ENCODE data around the gene SLIT3.

Gene SLIT3

GRCh38 chr5:169095410-169095960 is 205.5 kb downstream of the SLIT3 start:
- peaks cover 28% of the 10 kb centered on the region for H3K79me2 ChIP-seq
- H3K9me3 ChIP-seq (ENCODE audit: control insufficient read depth, low read length), result no peaks in the 10 kb centered on the region

GRCh38 chr5:169094586-169095409 is 206.1 kb downstream of the SLIT3 start:
- H3K27ac ChIP-seq, result peak overlapping the region; percentile 22
- H3K9me3 ChIP-seq (ENCODE audit: control insufficient read depth, low read length), result no peaks in the 10 kb centered on the region
- no peak overlapping the region for H3K4me3 ChIP-seq (ENCODE audit: low read depth, low read length)
- H3K27me3 ChIP-seq (ENCODE audit: control insufficient read depth, insufficient read depth, low read length), result no peaks in the 10 kb centered on the region
- no peak overlapping the region for H3K4me2 ChIP-seq (ENCODE audit: low read length)
- H3K9ac ChIP-seq, result no peak overlapping the region
- H2AFZ ChIP-seq, result no peak overlapping the region
- H3K36me3 ChIP-seq (ENCODE audit: control insufficient read depth, insufficient read depth, low read length), result no peaks in the 10 kb centered on the region
- H3K79me2 ChIP-seq, result peaks cover 35% of the 10 kb centered on the region
- H3K4me1 ChIP-seq, result peaks cover 33% of the 10 kb centered on the region
- TF ChIP-seq, protein P1, sequence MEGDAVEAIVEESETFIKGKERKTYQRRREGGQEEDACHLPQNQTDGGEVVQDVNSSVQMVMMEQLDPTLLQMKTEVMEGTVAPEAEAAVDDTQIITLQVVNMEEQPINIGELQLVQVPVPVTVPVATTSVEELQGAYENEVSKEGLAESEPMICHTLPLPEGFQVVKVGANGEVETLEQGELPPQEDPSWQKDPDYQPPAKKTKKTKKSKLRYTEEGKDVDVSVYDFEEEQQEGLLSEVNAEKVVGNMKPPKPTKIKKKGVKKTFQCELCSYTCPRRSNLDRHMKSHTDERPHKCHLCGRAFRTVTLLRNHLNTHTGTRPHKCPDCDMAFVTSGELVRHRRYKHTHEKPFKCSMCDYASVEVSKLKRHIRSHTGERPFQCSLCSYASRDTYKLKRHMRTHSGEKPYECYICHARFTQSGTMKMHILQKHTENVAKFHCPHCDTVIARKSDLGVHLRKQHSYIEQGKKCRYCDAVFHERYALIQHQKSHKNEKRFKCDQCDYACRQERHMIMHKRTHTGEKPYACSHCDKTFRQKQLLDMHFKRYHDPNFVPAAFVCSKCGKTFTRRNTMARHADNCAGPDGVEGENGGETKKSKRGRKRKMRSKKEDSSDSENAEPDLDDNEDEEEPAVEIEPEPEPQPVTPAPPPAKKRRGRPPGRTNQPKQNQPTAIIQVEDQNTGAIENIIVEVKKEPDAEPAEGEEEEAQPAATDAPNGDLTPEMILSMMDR (IDR thresholded peaks at IDR 0.05), result no peak

More at GRCh38 chr5:169095410-169095960, 205.5 kb downstream of the SLIT3 start:
- no peak overlapping the region for H2AFZ ChIP-seq
- H3K36me3 ChIP-seq (ENCODE audit: control insufficient read depth, insufficient read depth, low read length), result no peaks in the 10 kb centered on the region
- no peaks in the 10 kb centered on the region for H3K27me3 ChIP-seq (ENCODE audit: control insufficient read depth, insufficient read depth, low read length)
- no peak overlapping the region for H3K9ac ChIP-seq
- peak overlapping the region; percentile 22 for H3K27ac ChIP-seq
- H3K4me1 ChIP-seq, result peaks cover 40% of the 10 kb centered on the region
- TF ChIP-seq, protein P1 (IDR thresholded peaks at IDR 0.05), result no peak
- no peak overlapping the region for H3K4me2 ChIP-seq (ENCODE audit: low read length)
- H3K4me3 ChIP-seq (ENCODE audit: low read depth, low read length), result no peak overlapping the region

DNA sequence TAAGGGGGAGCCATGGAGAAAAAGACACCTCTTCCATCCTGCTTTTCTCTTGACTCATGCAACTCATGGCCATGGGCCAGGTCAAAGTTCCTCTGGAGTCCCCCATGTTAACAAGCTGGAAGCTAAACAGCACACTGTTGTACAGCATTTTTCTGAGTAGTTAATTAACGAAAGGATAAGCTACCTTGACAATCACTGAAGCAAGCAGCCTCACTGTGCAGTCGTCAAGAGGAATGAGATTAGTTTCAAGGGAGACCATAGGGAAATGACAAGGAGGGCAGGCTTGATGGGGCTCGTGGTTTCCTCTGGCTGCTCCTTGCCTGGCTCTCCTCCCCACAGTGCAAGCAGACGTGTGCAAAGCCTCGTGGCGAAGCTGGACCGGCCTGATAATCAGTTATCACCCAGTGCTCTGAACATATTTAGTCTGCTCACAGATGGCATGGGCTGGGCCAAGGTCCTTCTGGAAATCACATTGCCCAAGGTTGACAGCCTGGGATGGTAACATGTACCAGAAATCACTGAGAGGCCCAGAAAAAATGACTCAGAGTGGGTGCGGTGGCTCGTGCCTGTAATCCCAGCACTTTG is 209.5 kb downstream of the SLIT3 start:
- Histone ChIP-seq H3K36me3 (ENCODE audit: control insufficient read depth, insufficient read depth, low read length) (no peaks in the 10 kb centered on the region), H3K9ac (no peak overlapping the region), H3K79me2 (peaks cover 61% of the 10 kb centered on the region), H3K4me1 (peaks cover 10% of the 10 kb centered on the region), H3K4me3 (ENCODE audit: low read depth, low read length) (no peak overlapping the region), H3K4me2 (ENCODE audit: low read length) (no peak overlapping the region), H2AFZ (no peak overlapping the region), H3K27me3 (ENCODE audit: control insufficient read depth, insufficient read depth, low read length) (no peaks in the 10 kb centered on the region), H3K27ac (no peak overlapping the region), H3K9me3 (ENCODE audit: control insufficient read depth, low read length) (no peaks in the 10 kb centered on the region)
- TF ChIP-seq, protein P1 (IDR thresholded peaks at IDR 0.05), result no peak

DNA sequence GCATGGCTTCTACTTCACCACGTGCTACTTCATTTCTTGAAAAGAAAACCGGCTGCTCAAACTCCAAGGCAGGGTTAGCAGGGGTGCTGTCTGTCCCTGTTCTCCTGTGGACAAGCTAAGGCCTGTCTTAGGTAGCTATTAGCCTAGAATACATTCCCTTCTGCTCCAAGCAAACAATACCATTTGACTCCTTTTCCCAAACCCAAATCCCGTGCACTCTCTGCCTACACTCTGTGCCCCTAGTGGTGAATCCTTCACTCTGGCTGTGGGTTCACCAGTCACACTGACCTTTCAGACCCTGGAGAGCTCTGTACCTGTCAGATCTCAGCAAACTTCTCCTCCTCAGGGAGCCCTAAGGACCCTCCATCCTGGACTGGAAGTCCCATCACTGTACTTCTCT is 211.6 kb downstream of the SLIT3 start:
- no peak overlapping the region for H2AFZ ChIP-seq
- TF ChIP-seq, protein P1 (IDR thresholded peaks at IDR 0.05), result no peak
- H3K36me3 ChIP-seq (ENCODE audit: control insufficient read depth, insufficient read depth, low read length), result no peaks in the 10 kb centered on the region
- H3K9ac ChIP-seq, result no peak overlapping the region
- no peaks in the 10 kb centered on the region for H3K4me1 ChIP-seq
- no peak overlapping the region for H3K4me2 ChIP-seq (ENCODE audit: low read length)
- H3K4me3 ChIP-seq (ENCODE audit: low read depth, low read length), result no peak overlapping the region
- H3K27ac ChIP-seq, result no peak overlapping the region
- H3K9me3 ChIP-seq (ENCODE audit: control insufficient read depth, low read length), result no peaks in the 10 kb centered on the region
- peaks cover 70% of the 10 kb centered on the region for H3K79me2 ChIP-seq
- H3K27me3 ChIP-seq (ENCODE audit: control insufficient read depth, insufficient read depth, low read length), result no peaks in the 10 kb centered on the region
